Right forelimb (tissue), 1 donor: Measurements from ENCODE around the gene EML4.
"Not testable (repeated sequence)": the region's sequence is repeated elsewhere in the genome, so short reads cannot be mapped to it uniquely, and the experiment has no call there.

Source experiments
- DNase-seq: peaks from one replicate; pipeline ENCODE4 v3.0.0-alpha.2; 2018

EML4 gene

GRCh38 chr2:42172020-42172419, 2.9 kb downstream of the EML4 start:
- DNase-seq, result no peak

- DNase-seq, result no peak
Observed at GRCh38 chr2:42172566-42172965, 3.4 kb downstream of the EML4 start.

GRCh38 chr2:42173467-42173866, 4.3 kb downstream of the EML4 start:
- not testable (repeated sequence) for DNase-seq

- DNase-seq, result no peak
Observed at GRCh38 chr2:42176992-42177738, 8.0 kb downstream of the EML4 start.

- DNase-seq, result no peak
Observed at GRCh38 chr2:42178335-42178734, 9.2 kb downstream of the EML4 start.

GRCh38 chr2:42180300-42180699, 11.1 kb downstream of the EML4 start:
- DNase-seq, result no peak

- no peak for DNase-seq
Observed at GRCh38 chr2:42182654-42183308, 13.6 kb downstream of the EML4 start.

- DNase-seq, result no peak
Observed at GRCh38 chr2:42183775-42184174, 14.6 kb downstream of the EML4 start.

GRCh38 chr2:42184346-42184745, 15.2 kb downstream of the EML4 start:
- no peak for DNase-seq

- no peak for DNase-seq
Observed at GRCh38 chr2:42185220-42185921, 16.2 kb downstream of the EML4 start.

GRCh38 chr2:42186366-42186765, 17.2 kb downstream of the EML4 start:
- DNase-seq, result no peak

- DNase-seq, result no peak
Observed at GRCh38 chr2:42186945-42187632, 17.9 kb downstream of the EML4 start.

- no peak for DNase-seq
Observed at GRCh38 chr2:42187886-42188285, 18.7 kb downstream of the EML4 start.

- no peak for DNase-seq
Observed at GRCh38 chr2:42189235-42189566, 20.0 kb downstream of the EML4 start.

GRCh38 chr2:42190191-42190590, 21.0 kb downstream of the EML4 start:
- no peak for DNase-seq

- no peak for DNase-seq
Observed at GRCh38 chr2:42191285-42192009, 22.3 kb downstream of the EML4 start.

- no peak for DNase-seq
Observed at GRCh38 chr2:42192010-42192373, 22.8 kb downstream of the EML4 start.

GRCh38 chr2:42192652-42193566, 23.8 kb downstream of the EML4 start:
- DNase-seq, result no peak

- no peak for DNase-seq
Observed at GRCh38 chr2:42193722-42194187, 24.6 kb downstream of the EML4 start.

GRCh38 chr2:42194428-42194827, 25.3 kb downstream of the EML4 start:
- no peak for DNase-seq

- DNase-seq, result no peak
Observed at GRCh38 chr2:42195559-42195958, 26.4 kb downstream of the EML4 start.

GRCh38 chr2:42196070-42196402, 26.9 kb downstream of the EML4 start:
- no peak for DNase-seq
